BE2C (cell line): Measurements from ENCODE around the gene GPR153.

ENCODE experiments used
- DNase-seq: peaks from one replicate; pipeline ENCODE4 v3.0.0-alpha.2; 2020
- H3K27me3 ChIP-seq: fragments of 250-450 bp; sonication (Bioruptor Pico); 2 replicates; pipeline ENCODE4 v1.5.1; 2020; ENCODE audit warnings: mild to moderate bottlenecking
- H3K36me3 ChIP-seq: fragments of 250-450 bp; sonication (Bioruptor Pico); 2 replicates; pipeline ENCODE4 v1.5.1; 2020; ENCODE audit warnings: mild to moderate bottlenecking
- H3K4me1 ChIP-seq: fragments of 250-450 bp; sonication (Bioruptor Pico); 2 replicates; pipeline ENCODE4 v1.5.1; 2020
- H3K4me3 ChIP-seq: 2 replicates; pipeline ENCODE4 v1.5.1; 2011; ENCODE audit warnings: low read depth, low read length
- H3K9me3 ChIP-seq: fragments of 250-450 bp; sonication (Bioruptor Pico); 2 replicates; pipeline ENCODE4 v1.5.1; 2020
- CTCF ChIP-seq: IDR thresholded peaks from 2 replicates; pipeline ENCODE4 v1.5.1; 2012; ENCODE audit warnings: mild to moderate bottlenecking, low read depth, low read length

The GPR153 gene

GRCh38 chr1:6269296-6269695 is 8.4 kb upstream of the GPR153 start:
- Histone ChIP-seq H3K36me3 (no peaks in the 10 kb centered on the region), H3K4me1 (peaks cover 3% of the 10 kb centered on the region), H3K27me3 (no peaks in the 10 kb centered on the region), H3K4me3 (no peak overlapping the region), H3K9me3 (no peaks in the 10 kb centered on the region)
- no peak for DNase-seq
- TF ChIP-seq CTCF = no peak

- H3K4me1 ChIP-seq = peaks cover 3% of the 10 kb centered on the region
- no peaks in the 10 kb centered on the region for H3K27me3 ChIP-seq
- no peak overlapping the region for H3K4me3 ChIP-seq
- TF ChIP-seq CTCF = no peak
- H3K36me3 ChIP-seq = no peaks in the 10 kb centered on the region
- no peak for DNase-seq
- H3K9me3 ChIP-seq = no peaks in the 10 kb centered on the region
Measured at GRCh38 chr1:6268415-6268814, 7.5 kb upstream of the GPR153 start.

GRCh38 chr1:6267686-6268322 is 6.9 kb upstream of the GPR153 start:
- Histone ChIP-seq H3K9me3 (no peaks in the 10 kb centered on the region), H3K4me3 (no peak overlapping the region), H3K4me1 (peaks cover 3% of the 10 kb centered on the region), H3K27me3 (no peaks in the 10 kb centered on the region), H3K36me3 (no peaks in the 10 kb centered on the region)
- TF ChIP-seq CTCF = no peak
- DNase-seq = no peak

GRCh38 chr1:6266641-6267040 is 5.7 kb upstream of the GPR153 start:
- H3K36me3 ChIP-seq = no peaks in the 10 kb centered on the region
- peaks cover 3% of the 10 kb centered on the region for H3K4me1 ChIP-seq
- no peak overlapping the region for H3K4me3 ChIP-seq
- H3K27me3 ChIP-seq = no peaks in the 10 kb centered on the region
- no peak for TF ChIP-seq CTCF
- H3K9me3 ChIP-seq = no peaks in the 10 kb centered on the region
- DNase-seq = no peak

GRCh38 chr1:6265151-6265550 is 4.3 kb upstream of the GPR153 start:
- Histone ChIP-seq H3K36me3 (no peaks in the 10 kb centered on the region), H3K27me3 (no peaks in the 10 kb centered on the region), H3K9me3 (no peaks in the 10 kb centered on the region), H3K4me3 (no peak overlapping the region), H3K4me1 (no peaks in the 10 kb centered on the region)
- TF ChIP-seq CTCF = no peak
- no peak for DNase-seq

- Histone ChIP-seq H3K4me1 (no peaks in the 10 kb centered on the region), H3K27me3 (no peaks in the 10 kb centered on the region), H3K9me3 (no peaks in the 10 kb centered on the region), H3K36me3 (no peaks in the 10 kb centered on the region), H3K4me3 (no peak overlapping the region)
- TF ChIP-seq CTCF = no peak
- no peak for DNase-seq
Measured at GRCh38 chr1:6263716-6264115, 2.8 kb upstream of the GPR153 start.
